Measurements from ENCODE around the gene GPATCH8. TPM values are rescaled to one million over a fixed set of nuclear protein-coding genes. Genes with fewer than 3 reads are reported as not detected.

Gene GPATCH8
- polyA plus RNA-seq, 1 donor (not counting 4 experiments of a cell fraction or from before 2014, with no cell fraction given), result 15.1 TPM

- Histone ChIP-seq H4K20me1 (ENCODE audit: control insufficient read depth, extremely low read depth, insufficient read depth, low read length) (peaks cover 6% of the 10 kb centered on the region), H3K4me3 (ENCODE audit: control insufficient read depth in 2 of 3, extremely low read depth in 1 of 3, insufficient read depth in 2 of 3, low read depth in 1 of 3, low read length in 3 of 3) (no peak overlapping the region), H3K27ac (ENCODE audit: control insufficient read depth, insufficient read depth, low read length) (no peak overlapping the region), H2AFZ (ENCODE audit: control insufficient read depth, low read length) (no peak overlapping the region), H3K4me1 (ENCODE audit: control insufficient read depth, extremely low read depth, insufficient read depth, low read length) (no peaks in the 10 kb centered on the region), H3K36me3 (ENCODE audit: control insufficient read depth in 2 of 2, extremely low read depth in 1 of 2, insufficient read depth in 2 of 2, low read length in 2 of 2) (peaks cover 1 to 3% of the 10 kb centered on the region in 2 experiments), H3K4me2 (ENCODE audit: control insufficient read depth, extremely low read depth, insufficient read depth, low read depth, low read length) (no peak overlapping the region), H3K9me1 (ENCODE audit: control insufficient read depth, extremely low read depth, insufficient read depth, low read length) (no peaks in the 10 kb centered on the region), H3K9ac (ENCODE audit: control insufficient read depth, extremely low read depth, insufficient read depth, low read length) (no peak overlapping the region), H3K79me2 (ENCODE audit: control insufficient read depth, insufficient read depth, low read length) (peaks cover 96% of the 10 kb centered on the region), H3K9me3 (ENCODE audit: control insufficient read depth, low read depth, low read length) (no peaks in the 10 kb centered on the region), H3K27me3 (ENCODE audit: control insufficient read depth, extremely low read depth, insufficient read depth, low read length) (no peaks in the 10 kb centered on the region)
- no peak for TF ChIP-seq CTCF (optimal IDR thresholded peaks at IDR 0.05 in 1 of 3, IDR thresholded peaks at IDR 0.05 in 1 of 3, conservative IDR thresholded peaks at IDR 0.05 in 1 of 3; ENCODE audit: extremely low read depth in 1 of 3, insufficient read depth in 2 of 3, low read length in 3 of 3)
- no peak for TF ChIP-seq EZH2 (IDR thresholded peaks at IDR 0.05; ENCODE audit: low read length)
- FAIRE-seq (no peak), DNase-seq (ENCODE audit: low read depth, low spot score) (no peak)
- dilution Hi-C loops (cut with MboI; ENCODE audit: extremely low pct_ligation_motif_present, low sequenced_read_pairs), result no loop called here
Measured at GRCh38 chr17:44493339-44493738, 9.9 kb downstream of the GPATCH8 start.

- Histone ChIP-seq H3K9me3 (ENCODE audit: control insufficient read depth, low read depth, low read length) (no peaks in the 10 kb centered on the region), H4K20me1 (ENCODE audit: control insufficient read depth, extremely low read depth, insufficient read depth, low read length) (peaks cover 6% of the 10 kb centered on the region), H3K27ac (ENCODE audit: control insufficient read depth, insufficient read depth, low read length) (no peak overlapping the region), H3K9ac (ENCODE audit: control insufficient read depth, extremely low read depth, insufficient read depth, low read length) (no peak overlapping the region), H3K27me3 (ENCODE audit: control insufficient read depth, extremely low read depth, insufficient read depth, low read length) (no peaks in the 10 kb centered on the region), H3K4me3 (ENCODE audit: control insufficient read depth in 2 of 3, extremely low read depth in 1 of 3, insufficient read depth in 2 of 3, low read depth in 1 of 3, low read length in 3 of 3) (no peak overlapping the region), H3K9me1 (ENCODE audit: control insufficient read depth, extremely low read depth, insufficient read depth, low read length) (no peaks in the 10 kb centered on the region), H2AFZ (ENCODE audit: control insufficient read depth, low read length) (no peak overlapping the region), H3K4me2 (ENCODE audit: control insufficient read depth, extremely low read depth, insufficient read depth, low read depth, low read length) (no peak overlapping the region), H3K36me3 (ENCODE audit: control insufficient read depth in 2 of 2, extremely low read depth in 1 of 2, insufficient read depth in 2 of 2, low read length in 2 of 2) (peaks cover 1 to 3% of the 10 kb centered on the region in 2 experiments), H3K4me1 (ENCODE audit: control insufficient read depth, extremely low read depth, insufficient read depth, low read length) (no peaks in the 10 kb centered on the region), H3K79me2 (ENCODE audit: control insufficient read depth, insufficient read depth, low read length) (peaks cover 93% of the 10 kb centered on the region)
- FAIRE-seq (no peak), DNase-seq (ENCODE audit: low read depth, low spot score) (no peak)
- dilution Hi-C loops (cut with MboI; ENCODE audit: extremely low pct_ligation_motif_present, low sequenced_read_pairs), result no loop called here
- TF ChIP-seq CTCF (optimal IDR thresholded peaks at IDR 0.05 in 1 of 3, IDR thresholded peaks at IDR 0.05 in 1 of 3, conservative IDR thresholded peaks at IDR 0.05 in 1 of 3; ENCODE audit: extremely low read depth in 1 of 3, insufficient read depth in 2 of 3, low read length in 3 of 3) (no peak), EZH2 (IDR thresholded peaks at IDR 0.05; ENCODE audit: low read length) (no peak)
Measured at GRCh38 chr17:44492706-44493272, 10.4 kb downstream of the GPATCH8 start.

Measured in keratinocyte (primary cell).